Thyroid gland (tissue), 4 donors: Measurements from ENCODE around the gene SNX13. TPM values are rescaled to one million over a fixed set of nuclear protein-coding genes. Genes with fewer than 3 reads are reported as not detected.
"Not testable (repeated sequence)": the region's sequence is repeated elsewhere in the genome, so short reads cannot be mapped to it uniquely, and the experiment has no call there.

Source experiments
- DNase-seq, 2 donors: peaks; one replicate each; pipeline ENCODE4 v3.0.0-alpha.2; 2019
- H3K27ac ChIP-seq, 3 donors: fragments of 200-600 bp; sonication (generic); 1 replicate in 2 of 3; 2 replicates in 1 of 3; pipeline ENCODE4 v1.5.1; 2016 to 2019; ENCODE audit warnings: mild to moderate bottlenecking in 1 of 3, moderate library complexity in 1 of 3
- H3K27me3 ChIP-seq: fragments of 200-600 bp; sonication (generic); one replicate; pipeline ENCODE4 v1.5.1; 2019
- H3K36me3 ChIP-seq, 2 donors: fragments of 200-600 bp; sonication (generic); one replicate each; pipeline ENCODE4 v1.5.1; 2016 to 2019
- H3K4me1 ChIP-seq, 2 donors: fragments of 200-600 bp; sonication (generic); one replicate each; pipeline ENCODE4 v1.5.1; 2017 to 2019
- H3K4me3 ChIP-seq, 3 donors: fragments of 200-600 bp; sonication (generic); replicated peaks in 1 of 3; 1 replicate in 2 of 3; 2 replicates in 1 of 3; pipeline ENCODE4 v1.5.1; 2016; ENCODE audit warnings: mild to moderate bottlenecking in 1 of 3
- H3K9me3 ChIP-seq: fragments of 200-600 bp; sonication (generic); one replicate; pipeline ENCODE4 v1.5.1; 2017
- CTCF ChIP-seq, 6 experiments: fragments of 200-600 bp in 3 of 6; fragments of 450-650 bp in 3 of 6; sonication (generic) in 3 of 6; IDR thresholded peaks; one replicate each; pipeline ENCODE4 v1.5.1; 2016 to 2019; ENCODE audit warnings: antibody characterized with exemption in 6 of 6, mild to moderate bottlenecking in 2 of 6, inconsistent platforms in 1 of 6, moderate library complexity in 1 of 6
- POLR2A ChIP-seq, 2 donors: fragments of 450-650 bp; IDR thresholded peaks; one replicate each; pipeline ENCODE4 v1.6.1; 2017; ENCODE audit warnings: antibody characterized with exemption in 2 of 2, mild to moderate bottlenecking in 2 of 2, moderate library complexity in 1 of 2
- WGBS, 2 donors: methylation state at CpG; one replicate each; pipeline ENCODE4 v1.1.5; 2017; 5-methylcytosine and 5-hydroxymethylcytosine counted together
- intact Hi-C: fragments of 100-400 bp; cut with DNase I; formaldehyde crosslinking; loops from one replicate; pipeline ENCODE4 v1.15.1; 2023
- total RNA-seq, 4 donors: library from RNA; depleted of rRNA; stranded (reverse); fragments of >200 nt; gene quantifications; one replicate each; pipeline ENCODE4 v1.2.3, GENCODE V29; 2016

The SNX13 gene
- total RNA-seq, 4 donors from 2014 or later: 102 to 242 (median 141) TPM

DNA sequence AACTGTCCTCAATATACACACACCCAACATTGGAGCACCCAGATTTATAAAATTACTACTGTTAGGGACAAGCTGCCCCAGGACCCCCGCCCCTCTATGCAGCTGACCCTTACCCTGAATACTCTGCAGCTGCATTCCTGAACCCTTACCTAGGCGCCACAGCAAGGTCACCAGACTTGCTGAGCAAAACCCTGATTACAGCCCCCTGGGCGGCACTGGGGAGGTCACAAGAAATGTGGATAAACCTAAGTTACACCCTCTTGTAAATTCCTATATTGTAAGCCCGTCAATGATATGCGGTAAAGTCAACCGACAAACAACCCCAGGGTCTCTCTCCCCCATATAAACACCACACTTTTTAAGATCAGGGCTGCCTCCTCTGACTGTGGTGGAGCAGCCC lies 25.1 kb downstream of the SNX13 start:
- intact Hi-C loops: no loop called here
- no peak overlapping the region for H3K27ac ChIP-seq
- 77 to 90% methylated on average over 6 of the region's 6 CpGs for WGBS, 2 donors
- no peaks in the 10 kb centered on the region for H3K27me3 ChIP-seq
- H3K4me1 ChIP-seq: peaks cover 0 to 4% of the 10 kb centered on the region in 2 donors
- no peaks in the 10 kb centered on the region for H3K9me3 ChIP-seq
- TF ChIP-seq CTCF (IDR thresholded peaks at IDR 0.05): no peak
- no peak overlapping the region for H3K4me3 ChIP-seq
- DNase-seq: no peak
- H3K36me3 ChIP-seq: no peaks in the 10 kb centered on the region

- intact Hi-C loops: no loop called here
- no peak for TF ChIP-seq CTCF (IDR thresholded peaks at IDR 0.05)
- TF ChIP-seq POLR2A (IDR thresholded peaks at IDR 0.05): no peak
- peaks cover 0 to 4% of the 10 kb centered on the region in 2 donors for H3K4me1 ChIP-seq
- 87 to 100% methylated on average over 2 of the region's 2 CpGs for WGBS, 2 donors
- no peaks in the 10 kb centered on the region for H3K36me3 ChIP-seq
- no peak overlapping the region for H3K4me3 ChIP-seq
- H3K27me3 ChIP-seq: no peaks in the 10 kb centered on the region
- DNase-seq: no peak
- no peak overlapping the region for H3K27ac ChIP-seq
- H3K9me3 ChIP-seq: no peaks in the 10 kb centered on the region
Observed at GRCh38 chr7:17913250-17913649, 27.0 kb downstream of the SNX13 start.

- no peaks in the 10 kb centered on the region for H3K27me3 ChIP-seq
- WGBS, 2 donors: 71 to 91% methylated on average over 4 to 5 of the region's 5 CpGs
- no peak overlapping the region for H3K27ac ChIP-seq
- H3K36me3 ChIP-seq: no peaks in the 10 kb centered on the region
- DNase-seq: no peak
- H3K9me3 ChIP-seq: no peaks in the 10 kb centered on the region
- intact Hi-C loops: no loop called here
- TF ChIP-seq CTCF (IDR thresholded peaks at IDR 0.05): no peak
- TF ChIP-seq POLR2A (IDR thresholded peaks at IDR 0.05): no peak
- no peak overlapping the region for H3K4me3 ChIP-seq
- H3K4me1 ChIP-seq: peaks cover 0 to 4% of the 10 kb centered on the region in 2 donors
Observed at GRCh38 chr7:17912536-17913235, 27.6 kb downstream of the SNX13 start.

GRCh38 chr7:17912050-17912449 lies 28.2 kb downstream of the SNX13 start:
- Histone ChIP-seq H3K4me3 (no peak overlapping the region), H3K36me3 (no peaks in the 10 kb centered on the region), H3K9me3 (no peaks in the 10 kb centered on the region), H3K27me3 (no peaks in the 10 kb centered on the region), H3K4me1 (peaks cover 0 to 4% of the 10 kb centered on the region in 2 donors), H3K27ac (no peak overlapping the region)
- intact Hi-C loops: no loop called here
- 0 to 30% methylated on average over 1 of the region's 1 CpG for WGBS, 2 donors
- no peak for TF ChIP-seq POLR2A (IDR thresholded peaks at IDR 0.05)
- TF ChIP-seq CTCF (IDR thresholded peaks at IDR 0.05): no peak
- DNase-seq: no peak

GRCh38 chr7:17910377-17910776 lies 29.9 kb downstream of the SNX13 start:
- H3K36me3 ChIP-seq: no peaks in the 10 kb centered on the region
- H3K4me1 ChIP-seq: peaks cover 0 to 4% of the 10 kb centered on the region in 2 donors
- H3K27ac ChIP-seq: no peak overlapping the region
- WGBS, 2 donors: 95 to 96% methylated on average over 3 of the region's 3 CpGs
- no peaks in the 10 kb centered on the region for H3K9me3 ChIP-seq
- H3K27me3 ChIP-seq: no peaks in the 10 kb centered on the region
- no peak overlapping the region for H3K4me3 ChIP-seq
- intact Hi-C loops: no loop called here
- DNase-seq: no peak
- TF ChIP-seq CTCF (IDR thresholded peaks at IDR 0.05): no peak
- TF ChIP-seq POLR2A (IDR thresholded peaks at IDR 0.05): no peak

DNA sequence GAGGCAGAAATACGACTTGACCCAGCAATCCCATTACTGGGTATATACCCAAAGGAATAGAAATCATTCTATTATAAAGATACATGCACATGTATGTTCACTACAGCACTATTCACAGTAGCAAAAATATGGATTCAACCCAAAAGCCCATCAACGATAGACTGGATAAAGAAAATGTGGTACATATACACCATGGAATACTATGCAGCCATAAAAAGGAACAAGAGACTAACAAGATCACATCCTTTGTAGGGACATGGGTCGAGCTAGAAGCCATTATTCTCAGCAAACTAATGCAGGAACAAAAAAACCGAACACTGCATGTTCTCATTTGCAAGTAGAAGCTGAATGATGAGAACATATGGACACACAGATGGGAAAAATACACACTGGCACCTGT lies 31.0 kb downstream of the SNX13 start:
- intact Hi-C loops, H3K27me3 ChIP-seq, H3K4me3 ChIP-seq, H3K4me1 ChIP-seq, DNase-seq, H3K9me3 ChIP-seq, H3K27ac ChIP-seq, H3K36me3 ChIP-seq: not testable (repeated sequence)
- 81 to 94% methylated on average over 4 of the region's 4 CpGs for WGBS, 2 donors
